ENCODE data around the gene RASAL2.
"Not testable (repeated sequence)": the region's sequence is repeated elsewhere in the genome, so short reads cannot be mapped to it uniquely, and the experiment has no call there.

The RASAL2 gene

GRCh38 chr1:178500936-178501554 lies 407.1 kb downstream of the RASAL2 start:
- H3K4me3 ChIP-seq (replicated peaks in 1 of 2; ENCODE audit: low read depth in 2 of 2, low read length in 2 of 2), result no peak overlapping the region
- no peak for TF ChIP-seq CTCF (IDR thresholded peaks at IDR 0.05; ENCODE audit: low read depth, low read length)
- DNase-seq (ENCODE audit: low read depth in 2 of 2), result no peak

GRCh38 chr1:178501705-178502329 lies 407.9 kb downstream of the RASAL2 start:
- TF ChIP-seq CTCF (IDR thresholded peaks at IDR 0.05; ENCODE audit: low read depth, low read length), result peak; percentile 99
- no peak overlapping the region for H3K4me3 ChIP-seq (replicated peaks in 1 of 2; ENCODE audit: low read depth in 2 of 2, low read length in 2 of 2)
- peak; percentile 77 to 78 for DNase-seq (ENCODE audit: low read depth in 2 of 2)

- H3K4me3 ChIP-seq (replicated peaks in 1 of 2; ENCODE audit: low read depth in 2 of 2, low read length in 2 of 2), result no peak overlapping the region
- no peak for DNase-seq (ENCODE audit: low read depth in 2 of 2)
- TF ChIP-seq CTCF (IDR thresholded peaks at IDR 0.05; ENCODE audit: low read depth, low read length), result no peak
These were observed 408.4 kb downstream of the RASAL2 start for GRCh38 chr1:178502330-178502714.

GRCh38 chr1:178502856-178503255 lies 409.0 kb downstream of the RASAL2 start:
- no peak overlapping the region for H3K4me3 ChIP-seq (replicated peaks in 1 of 2; ENCODE audit: low read depth in 2 of 2, low read length in 2 of 2)
- DNase-seq (ENCODE audit: low read depth in 2 of 2), result no peak
- no peak for TF ChIP-seq CTCF (IDR thresholded peaks at IDR 0.05; ENCODE audit: low read depth, low read length)

- H3K4me3 ChIP-seq (replicated peaks in 1 of 2; ENCODE audit: low read depth in 2 of 2, low read length in 2 of 2); DNase-seq (ENCODE audit: low read depth in 2 of 2): not testable (repeated sequence)
These were observed 409.4 kb downstream of the RASAL2 start for GRCh38 chr1:178503316-178503715.

GRCh38 chr1:178503849-178504248 lies 409.9 kb downstream of the RASAL2 start:
- no peak overlapping the region for H3K4me3 ChIP-seq (replicated peaks in 1 of 2; ENCODE audit: low read depth in 2 of 2, low read length in 2 of 2)
- no peak for DNase-seq (ENCODE audit: low read depth in 2 of 2)
- TF ChIP-seq CTCF (IDR thresholded peaks at IDR 0.05; ENCODE audit: low read depth, low read length), result no peak

GRCh38 chr1:178504286-178504685 lies 410.4 kb downstream of the RASAL2 start:
- no peak for DNase-seq (ENCODE audit: low read depth in 2 of 2)
- no peak for TF ChIP-seq CTCF (IDR thresholded peaks at IDR 0.05; ENCODE audit: low read depth, low read length)
- H3K4me3 ChIP-seq (replicated peaks in 1 of 2; ENCODE audit: low read depth in 2 of 2, low read length in 2 of 2), result no peak overlapping the region
